Mesothelial cell of epicardium (in vitro differentiated cells): ENCODE results near the gene PSPN. TPM values are rescaled to one million over a fixed set of nuclear protein-coding genes. Genes with fewer than 3 reads are reported as not detected.

Source experiments
- DNase-seq, 2 experiments: peaks; one replicate each; pipeline ENCODE4 v3.0.0; 2021; ENCODE audit warnings: low spot score in 2 of 2; ENCODE audit not compliant: unreplicated experiment in 2 of 2
- H3K27ac Mint-ChIP-seq: 2 replicates; pipeline ENCODE4 v1.8.0; 2021; ENCODE audit warnings: mixed read lengths
- H3K27me3 Mint-ChIP-seq: 2 replicates; pipeline ENCODE4 v1.8.0; 2021; ENCODE audit warnings: low read depth, mixed read lengths
- H3K36me3 Mint-ChIP-seq: 2 replicates; pipeline ENCODE4 v1.8.0; 2021; ENCODE audit warnings: mixed read lengths
- H3K4me1 Mint-ChIP-seq: 2 replicates; pipeline ENCODE4 v1.8.0; 2021; ENCODE audit warnings: mixed read lengths
- H3K4me3 Mint-ChIP-seq: 2 replicates; pipeline ENCODE4 v1.8.0; 2021; ENCODE audit warnings: mild to moderate bottlenecking, moderate library complexity, mixed read lengths
- H3K9me3 Mint-ChIP-seq: 2 replicates; pipeline ENCODE4 v1.8.0; 2021; ENCODE audit warnings: mixed read lengths
- CTCF ChIP-seq: fragments of 200-600 bp; sonication (generic); IDR thresholded peaks from one replicate; pipeline ENCODE4 v1.5.0; 2021; ENCODE audit warnings: antibody characterized with exemption; ENCODE audit not compliant: unreplicated experiment
- total RNA-seq: library from RNA; stranded (reverse); gene quantifications from 3 replicates; pipeline ENCODE4 v1.2.1, GENCODE V29; 2021

PSPN gene
- total RNA-seq, 1 donor from 2014 or later, result 3.6 TPM

GRCh38 chr19:6378486-6378885 lies 2.8 kb upstream of the PSPN start:
- DNase-seq, result no peak
- no peak overlapping the region for H3K4me3 Mint-ChIP-seq
- H3K9me3 Mint-ChIP-seq, result no peaks in the 10 kb centered on the region
- H3K36me3 Mint-ChIP-seq, result peaks cover 38% of the 10 kb centered on the region
- TF ChIP-seq CTCF, result no peak
- H3K27ac Mint-ChIP-seq, result peak overlapping the region; percentile 95
- H3K4me1 Mint-ChIP-seq, result peaks cover 32% of the 10 kb centered on the region
- H3K27me3 Mint-ChIP-seq, result no peaks in the 10 kb centered on the region

GRCh38 chr19:6378041-6378440 lies 2.3 kb upstream of the PSPN start:
- no peaks in the 10 kb centered on the region for H3K9me3 Mint-ChIP-seq
- H3K27me3 Mint-ChIP-seq, result no peaks in the 10 kb centered on the region
- peak overlapping the region; percentile 95 for H3K27ac Mint-ChIP-seq
- no peak overlapping the region for H3K4me3 Mint-ChIP-seq
- no peak for TF ChIP-seq CTCF
- H3K36me3 Mint-ChIP-seq, result peaks cover 34% of the 10 kb centered on the region
- peak; percentile 46 to 71 for DNase-seq
- peaks cover 34% of the 10 kb centered on the region for H3K4me1 Mint-ChIP-seq

GRCh38 chr19:6376512-6377190 lies 918 bp upstream of the PSPN start:
- Mint-ChIP-seq H3K4me3 (no peak overlapping the region), H3K27ac (peak overlapping the region; percentile 95), H3K9me3 (no peaks in the 10 kb centered on the region), H3K36me3 (peaks cover 29% of the 10 kb centered on the region), H3K4me1 (peaks cover 37% of the 10 kb centered on the region), H3K27me3 (no peaks in the 10 kb centered on the region)
- TF ChIP-seq CTCF, result no peak
- no peak for DNase-seq

GRCh38 chr19:6374711-6375410 lies 872 bp downstream of the PSPN start:
- Mint-ChIP-seq H3K4me3 (peak overlapping the region; percentile 26), H3K36me3 (peaks cover 13% of the 10 kb centered on the region), H3K4me1 (peaks cover 37% of the 10 kb centered on the region), H3K27ac (peak overlapping the region; percentile 64), H3K27me3 (no peaks in the 10 kb centered on the region), H3K9me3 (no peaks in the 10 kb centered on the region)
- DNase-seq, result no peak
- no peak for TF ChIP-seq CTCF

- Mint-ChIP-seq H3K4me3 (peak overlapping the region; percentile 26), H3K27ac (peak overlapping the region; percentile 97), H3K4me1 (peaks cover 37% of the 10 kb centered on the region), H3K9me3 (no peaks in the 10 kb centered on the region), H3K27me3 (no peaks in the 10 kb centered on the region), H3K36me3 (peaks cover 9% of the 10 kb centered on the region)
- no peak for DNase-seq
- TF ChIP-seq CTCF, result no peak
Observed at GRCh38 chr19:6374161-6374709, 1.5 kb downstream of the PSPN start.
